Measurements from ENCODE around the gene SPINK1.
"Not testable (repeated sequence)": the region's sequence is repeated elsewhere in the genome, so short reads cannot be mapped to it uniquely, and the experiment has no call there.

The SPINK1 gene, protein sequence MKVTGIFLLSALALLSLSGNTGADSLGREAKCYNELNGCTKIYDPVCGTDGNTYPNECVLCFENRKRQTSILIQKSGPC

DNA sequence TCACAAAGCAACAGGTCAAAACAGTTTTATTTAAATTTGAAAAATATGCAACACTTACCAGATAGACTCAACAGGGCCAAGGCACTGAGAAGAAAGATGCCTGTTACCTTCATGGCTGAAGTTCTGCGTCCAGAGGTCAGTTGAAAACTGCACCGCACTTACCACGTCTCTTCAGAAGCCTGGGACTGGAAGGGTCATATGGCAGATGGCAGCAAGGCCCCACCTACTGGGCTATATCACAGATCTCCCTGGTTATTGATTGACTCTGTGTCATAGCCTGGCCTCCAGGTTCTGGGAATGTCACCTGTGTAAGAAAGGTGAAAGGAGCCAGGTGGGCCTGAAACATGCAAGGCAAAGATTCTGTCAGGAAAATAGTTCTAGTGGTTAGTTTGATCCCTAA, at the start of gene SPINK1:
Gene SPINK1 (minus strand): TSS at position 207 of the 400 bp plus-strand sequence. CDS start 94 bp downstream, at position 113.
- Histone ChIP-seq H3K36me3 (ENCODE audit: control insufficient read depth, insufficient read depth, low read length) (no peaks in the 10 kb centered on the region), H3K9me3 (ENCODE audit: control insufficient read depth, insufficient read depth, low read length) (no peaks in the 10 kb centered on the region), H3K4me3 (ENCODE audit: low read depth, low read length) (no peak within 1 kb of the TSS), H3K27me3 (ENCODE audit: control insufficient read depth, insufficient read depth, low read length) (no peaks in the 10 kb centered on the region), H3K4me1 (ENCODE audit: control insufficient read depth, insufficient read depth, low read length) (no peaks in the 10 kb centered on the region; the same call in none of the 2 replicates), H3K27ac (ENCODE audit: low read depth, low read length) (no peak within 1 kb of the TSS), H3K9ac (ENCODE audit: low read depth, low read length) (no peak within 1 kb of the TSS)

DNA sequence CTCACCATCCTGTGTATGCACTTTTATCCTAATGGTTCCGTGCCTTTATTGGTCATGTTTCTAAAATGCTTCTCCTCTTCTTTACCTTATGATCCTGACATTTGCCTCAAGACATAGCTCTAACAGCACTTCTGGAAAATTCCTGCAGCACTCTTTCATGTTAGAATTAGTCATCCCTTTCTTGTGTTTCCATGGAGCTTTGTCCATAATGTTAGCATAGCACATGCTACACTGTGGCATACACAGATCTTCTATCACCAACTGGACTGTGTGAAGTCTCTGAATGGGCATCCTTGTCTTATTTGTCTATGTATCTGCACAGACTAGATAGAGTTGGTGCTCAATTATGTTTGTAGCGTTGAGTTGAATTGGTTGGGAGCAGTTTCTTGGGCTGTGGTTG, 49.0 kb upstream of the SPINK1 start:
- H3K4me3 ChIP-seq (ENCODE audit: low read depth, low read length), result no peak overlapping the region
- H3K36me3 ChIP-seq (ENCODE audit: control insufficient read depth, insufficient read depth, low read length), result peaks cover 9% of the 10 kb centered on the region; the same call in 1 of the 2 replicates
- H3K9me3 ChIP-seq (ENCODE audit: control insufficient read depth, insufficient read depth, low read length), result no peaks in the 10 kb centered on the region
- no peaks in the 10 kb centered on the region for H3K27me3 ChIP-seq (ENCODE audit: control insufficient read depth, insufficient read depth, low read length)
- H3K9ac ChIP-seq (ENCODE audit: low read depth, low read length), result no peak overlapping the region
- H3K4me1 ChIP-seq (ENCODE audit: control insufficient read depth, insufficient read depth, low read length), result peaks cover 36% of the 10 kb centered on the region
- H3K27ac ChIP-seq (ENCODE audit: low read depth, low read length), result no peak overlapping the region

DNA sequence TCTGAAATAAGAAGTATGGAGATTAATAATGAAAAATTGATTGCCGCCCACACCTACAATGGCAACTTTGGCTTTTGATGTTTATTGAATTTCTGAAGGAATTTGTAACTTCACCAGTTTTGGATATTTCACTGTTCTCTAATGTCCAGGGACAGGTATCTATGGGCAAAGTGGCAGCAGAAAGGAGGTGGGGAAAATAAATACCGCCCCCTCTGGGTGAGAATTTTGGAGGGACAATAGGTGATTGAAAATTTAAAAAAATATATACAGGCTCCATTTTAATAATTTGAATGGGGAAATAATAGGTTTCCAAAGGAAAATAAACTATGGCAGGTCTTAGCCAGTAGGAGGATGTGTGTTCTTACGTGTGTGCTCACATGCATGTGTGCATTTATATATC, 48.3 kb upstream of the SPINK1 start:
- peaks cover 42% of the 10 kb centered on the region for H3K4me1 ChIP-seq (ENCODE audit: control insufficient read depth, insufficient read depth, low read length)
- H3K27me3 ChIP-seq (ENCODE audit: control insufficient read depth, insufficient read depth, low read length), result no peaks in the 10 kb centered on the region
- no peaks in the 10 kb centered on the region for H3K9me3 ChIP-seq (ENCODE audit: control insufficient read depth, insufficient read depth, low read length)
- no peak overlapping the region for H3K9ac ChIP-seq (ENCODE audit: low read depth, low read length)
- H3K4me3 ChIP-seq (ENCODE audit: low read depth, low read length), result no peak overlapping the region
- H3K27ac ChIP-seq (ENCODE audit: low read depth, low read length), result no peak overlapping the region
- peaks cover 9% of the 10 kb centered on the region; the same call in 1 of the 2 replicates for H3K36me3 ChIP-seq (ENCODE audit: control insufficient read depth, insufficient read depth, low read length)

DNA sequence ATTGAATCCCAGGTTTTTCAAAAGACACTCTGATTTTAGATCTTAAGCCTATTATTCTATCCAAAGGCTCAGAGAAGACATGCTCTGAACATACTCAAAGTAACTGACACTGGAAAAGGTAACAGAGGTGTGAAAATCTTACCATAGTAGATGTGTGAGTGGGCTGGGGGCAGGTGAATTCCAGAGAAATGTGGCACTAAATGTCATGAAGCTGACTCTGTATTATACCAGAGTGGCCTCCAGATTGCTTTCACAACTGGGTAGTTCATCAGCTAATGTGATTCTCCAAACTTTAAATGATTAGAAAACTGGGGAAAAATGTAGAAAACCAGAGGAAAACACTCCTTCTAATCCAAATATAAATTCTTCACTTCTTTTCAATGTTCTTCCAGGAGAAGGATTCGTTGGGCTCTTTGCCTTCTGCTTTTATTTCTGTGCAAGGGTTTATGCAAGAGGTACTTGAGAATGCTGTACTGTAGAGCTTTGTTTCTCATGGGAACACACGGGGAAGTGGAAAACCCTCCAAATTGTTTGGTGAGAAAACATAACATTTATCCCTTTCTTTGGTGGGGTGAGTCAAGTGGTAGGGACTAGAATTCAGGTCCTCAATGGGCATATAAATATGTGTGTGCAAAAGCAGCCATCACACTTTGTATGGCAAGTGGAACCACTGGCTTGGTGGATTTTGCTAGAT, 46.7 kb upstream of the SPINK1 start, which contains the start of gene SCGB3A2:
Gene SCGB3A2 (plus strand): TSS at position 646 of the 694 bp plus-strand sequence. CDS start 93 bp downstream, outside the sequence.
- H3K4me1 ChIP-seq (ENCODE audit: control insufficient read depth, insufficient read depth, low read length), result peaks cover 47% of the 10 kb centered on the region

DNA sequence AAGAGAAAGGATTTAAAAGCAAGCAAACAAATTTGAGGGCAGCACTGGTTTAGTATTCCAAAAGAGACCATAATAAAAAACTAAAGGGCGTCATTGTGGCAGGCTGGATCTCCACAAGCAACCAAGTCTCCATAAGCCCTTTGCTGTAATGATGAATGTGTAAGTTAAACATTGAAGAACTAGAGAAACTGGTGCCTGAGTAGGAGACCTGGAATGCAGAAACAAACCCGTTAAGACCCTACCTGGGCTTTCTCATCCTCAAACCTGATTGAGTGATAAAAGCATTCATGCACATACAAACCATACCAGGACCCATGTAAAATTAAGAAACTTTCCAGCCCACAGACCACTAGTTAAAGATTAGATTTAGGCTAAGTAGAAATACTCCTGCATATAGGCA, 45.2 kb upstream of the SPINK1 start:
- no peak overlapping the region for H3K27ac ChIP-seq (ENCODE audit: low read depth, low read length)
- H3K9me3 ChIP-seq (ENCODE audit: control insufficient read depth, insufficient read depth, low read length), result no peaks in the 10 kb centered on the region
- H3K27me3 ChIP-seq (ENCODE audit: control insufficient read depth, insufficient read depth, low read length), result no peaks in the 10 kb centered on the region

More for the DNA sequence above, 46.7 kb upstream of the SPINK1 start, which contains the start of gene SCGB3A2:
- H3K9me3 ChIP-seq (ENCODE audit: control insufficient read depth, insufficient read depth, low read length), result no peaks in the 10 kb centered on the region
- H3K4me3 ChIP-seq (ENCODE audit: low read depth, low read length), result no peak within 1 kb of the TSS
- H3K36me3 ChIP-seq (ENCODE audit: control insufficient read depth, insufficient read depth, low read length), result peaks cover 9% of the 10 kb centered on the region
- no peak within 1 kb of the TSS for H3K27ac ChIP-seq (ENCODE audit: low read depth, low read length)
- H3K9ac ChIP-seq (ENCODE audit: low read depth, low read length), result no peak within 1 kb of the TSS
- no peaks in the 10 kb centered on the region for H3K27me3 ChIP-seq (ENCODE audit: control insufficient read depth, insufficient read depth, low read length)

DNA sequence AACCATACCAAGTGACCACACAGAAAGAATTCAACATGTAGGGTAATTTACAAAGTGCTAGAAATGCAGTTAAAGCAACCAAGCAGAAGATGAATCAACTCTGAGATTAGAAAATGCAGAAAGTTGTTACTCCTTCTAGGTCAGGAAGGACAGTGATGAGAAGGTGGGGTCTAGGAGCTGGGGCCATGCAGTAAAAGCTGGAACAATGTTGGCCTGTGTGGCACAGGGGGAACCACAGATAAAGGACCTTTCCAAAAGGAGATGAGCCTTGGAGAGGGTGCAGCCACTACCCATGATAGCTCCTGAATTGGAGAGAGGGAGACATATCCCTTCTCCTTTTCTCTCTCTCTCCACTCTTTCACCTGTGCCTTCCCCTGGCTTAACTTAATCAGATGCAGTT, 44.7 kb upstream of the SPINK1 start:
- Histone ChIP-seq H3K36me3 (ENCODE audit: control insufficient read depth, insufficient read depth, low read length) (peaks cover 11% of the 10 kb centered on the region), H3K9ac (ENCODE audit: low read depth, low read length) (no peak overlapping the region), H3K27me3 (ENCODE audit: control insufficient read depth, insufficient read depth, low read length) (no peaks in the 10 kb centered on the region), H3K4me3 (ENCODE audit: low read depth, low read length) (no peak overlapping the region), H3K4me1 (ENCODE audit: control insufficient read depth, insufficient read depth, low read length) (peaks cover 38% of the 10 kb centered on the region), H3K27ac (ENCODE audit: low read depth, low read length) (peak overlapping the region; percentile 100), H3K9me3 (ENCODE audit: control insufficient read depth, insufficient read depth, low read length) (no peaks in the 10 kb centered on the region)

More for the DNA sequence above, 45.2 kb upstream of the SPINK1 start:
- peaks cover 38% of the 10 kb centered on the region for H3K4me1 ChIP-seq (ENCODE audit: control insufficient read depth, insufficient read depth, low read length)
- H3K4me3 ChIP-seq (ENCODE audit: low read depth, low read length), result no peak overlapping the region
- peaks cover 6% of the 10 kb centered on the region for H3K36me3 ChIP-seq (ENCODE audit: control insufficient read depth, insufficient read depth, low read length)
- no peak overlapping the region for H3K9ac ChIP-seq (ENCODE audit: low read depth, low read length)

DNA sequence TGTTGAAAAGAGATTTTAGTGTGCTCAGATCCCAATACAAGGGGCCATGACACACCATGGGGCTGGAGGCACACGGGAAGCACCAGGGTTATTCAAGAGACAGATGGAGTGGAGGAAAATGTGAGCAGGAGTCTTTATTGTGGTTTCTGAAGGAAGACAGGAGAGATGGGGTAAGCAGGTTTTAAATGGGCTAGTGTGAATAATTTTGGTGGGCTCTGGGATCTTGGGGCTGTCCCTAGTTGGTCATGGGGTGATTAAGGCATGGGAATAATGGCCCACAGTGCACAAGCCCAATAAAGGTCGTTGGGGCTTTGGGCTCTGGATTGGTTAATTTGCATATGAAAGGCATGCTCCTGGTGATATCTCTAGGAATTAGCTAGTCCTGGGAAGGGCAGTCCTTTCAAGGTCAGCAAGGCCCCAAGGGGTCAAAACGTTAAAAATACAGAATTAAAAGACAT, 43.5 kb upstream of the SPINK1 start:
- Histone ChIP-seq H3K27ac (ENCODE audit: low read depth, low read length) (peak overlapping the region; percentile 100), H3K27me3 (ENCODE audit: control insufficient read depth, insufficient read depth, low read length) (no peaks in the 10 kb centered on the region), H3K4me3 (ENCODE audit: low read depth, low read length) (peak overlapping the region; percentile 84), H3K36me3 (ENCODE audit: control insufficient read depth, insufficient read depth, low read length) (peaks cover 12% of the 10 kb centered on the region), H3K9me3 (ENCODE audit: control insufficient read depth, insufficient read depth, low read length) (no peaks in the 10 kb centered on the region), H3K9ac (ENCODE audit: low read depth, low read length) (peak overlapping the region; percentile 81), H3K4me1 (ENCODE audit: control insufficient read depth, insufficient read depth, low read length) (peaks cover 38% of the 10 kb centered on the region)

DNA sequence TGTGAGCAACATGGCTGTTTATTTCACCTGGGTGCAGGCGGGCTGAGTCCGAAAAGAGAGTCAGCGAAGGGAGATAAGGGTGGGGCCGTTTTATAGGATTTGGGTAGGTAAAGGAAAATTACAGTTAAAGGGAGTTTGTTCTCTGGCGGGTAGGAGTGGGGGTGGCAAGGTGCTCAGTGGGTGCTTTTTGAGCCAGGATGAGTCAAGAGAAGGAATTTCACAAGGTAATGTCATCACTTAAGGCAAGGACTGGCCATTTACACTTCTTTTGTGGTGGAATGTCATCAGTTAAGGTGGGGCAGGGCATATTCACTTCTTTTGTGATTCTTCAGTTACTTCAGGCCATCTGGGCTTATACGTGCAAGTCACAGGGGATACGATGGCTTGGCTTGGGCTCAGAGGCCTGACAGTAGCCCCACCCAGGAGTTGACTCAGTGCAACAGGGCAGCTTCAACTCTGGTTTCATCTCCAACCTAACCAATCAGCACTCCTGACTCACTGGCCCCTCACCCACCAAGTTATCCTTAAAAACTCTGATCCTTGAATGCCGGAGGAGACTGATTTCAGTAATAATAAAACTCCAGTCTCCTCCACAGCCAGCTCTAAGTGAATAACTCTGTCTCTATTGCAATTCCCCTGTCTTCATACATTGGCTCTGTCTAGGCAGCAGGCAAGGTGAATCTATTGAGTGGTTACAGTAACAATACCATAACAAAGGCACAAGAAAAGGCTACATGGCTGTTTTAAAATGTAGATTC, 42.8 kb upstream of the SPINK1 start:
- Histone ChIP-seq H3K4me1 (ENCODE audit: control insufficient read depth, insufficient read depth, low read length) (peaks cover 43% of the 10 kb centered on the region), H3K4me3 (ENCODE audit: low read depth, low read length) (peak overlapping the region; percentile 84), H3K36me3 (ENCODE audit: control insufficient read depth, insufficient read depth, low read length) (peaks cover 16% of the 10 kb centered on the region), H3K27ac (ENCODE audit: low read depth, low read length) (peak overlapping the region; percentile 100), H3K9ac (ENCODE audit: low read depth, low read length) (peak overlapping the region; percentile 98)
- not testable (repeated sequence) for H3K9me3 ChIP-seq (ENCODE audit: control insufficient read depth, insufficient read depth, low read length); H3K27me3 ChIP-seq (ENCODE audit: control insufficient read depth, insufficient read depth, low read length)

DNA sequence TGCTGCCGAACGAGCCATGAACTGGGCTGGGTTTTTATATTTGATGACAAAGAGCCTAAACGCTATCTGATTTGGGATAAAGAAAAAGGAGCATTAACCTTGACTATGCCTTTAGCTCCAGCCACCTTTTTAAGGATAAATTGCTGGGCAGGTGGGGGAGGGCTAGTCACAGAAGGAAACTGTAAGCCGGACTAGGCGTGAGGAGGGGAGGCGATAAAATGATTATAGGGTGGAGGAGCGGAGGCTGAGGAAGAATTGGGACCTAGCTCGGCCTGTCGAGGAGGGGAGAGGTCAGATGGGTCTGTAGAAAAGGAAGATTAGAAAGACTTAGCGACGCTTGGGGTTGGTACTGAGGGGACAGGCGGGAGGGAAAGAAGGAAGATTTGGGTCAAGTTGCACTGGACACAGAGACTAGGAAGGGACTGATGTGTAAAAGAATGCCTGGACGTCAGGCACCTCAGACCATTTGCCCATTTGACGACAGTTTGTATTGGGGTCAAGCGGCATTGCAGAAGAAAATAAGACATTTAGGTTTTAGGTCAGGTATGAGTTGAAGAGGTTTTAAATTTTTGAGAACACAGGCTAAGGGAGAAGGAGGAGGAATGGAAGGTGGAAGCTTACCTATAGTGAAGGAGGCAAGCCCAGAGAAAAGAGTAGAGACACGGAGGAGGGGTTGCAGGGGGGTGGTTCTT, 41.4 kb upstream of the SPINK1 start:
- H3K27me3 ChIP-seq (ENCODE audit: control insufficient read depth, insufficient read depth, low read length); H3K9me3 ChIP-seq (ENCODE audit: control insufficient read depth, insufficient read depth, low read length): not testable (repeated sequence)
- Histone ChIP-seq H3K9ac (ENCODE audit: low read depth, low read length) (peak overlapping the region; percentile 98), H3K36me3 (ENCODE audit: control insufficient read depth, insufficient read depth, low read length) (peaks cover 20% of the 10 kb centered on the region), H3K4me3 (ENCODE audit: low read depth, low read length) (peak overlapping the region; percentile 84), H3K27ac (ENCODE audit: low read depth, low read length) (peak overlapping the region; percentile 100), H3K4me1 (ENCODE audit: control insufficient read depth, insufficient read depth, low read length) (peaks cover 45% of the 10 kb centered on the region)

DNA sequence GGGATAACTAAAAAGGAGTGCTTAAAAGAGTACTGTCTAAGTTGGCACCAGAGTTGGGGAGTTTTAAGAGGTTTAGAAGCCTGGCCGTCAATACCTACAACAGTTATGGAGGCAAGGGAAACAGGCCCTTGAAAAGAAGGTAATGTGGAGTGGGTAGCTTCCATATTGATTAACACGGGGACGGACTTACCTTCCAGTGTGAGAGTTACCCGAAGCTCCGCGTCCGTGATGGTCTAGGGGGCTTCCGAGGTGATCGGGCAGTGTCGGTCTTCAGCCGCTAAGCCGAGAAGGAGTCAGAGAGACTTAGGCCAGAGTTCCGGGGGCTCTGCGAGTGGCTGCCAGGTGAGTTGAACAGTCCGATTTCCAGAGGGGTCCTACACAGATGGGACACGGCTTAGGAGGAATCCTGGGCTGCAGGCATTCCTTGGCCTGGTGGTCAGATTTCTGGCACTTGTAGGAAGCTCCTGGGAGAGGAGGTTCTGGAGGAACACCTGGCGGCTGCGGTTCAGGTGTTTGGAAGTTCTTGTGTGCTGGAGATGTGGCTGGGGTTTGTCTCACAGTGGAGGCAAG, 40.6 kb upstream of the SPINK1 start:
- peak overlapping the region; percentile 84 for H3K4me3 ChIP-seq (ENCODE audit: low read depth, low read length)
- peak overlapping the region; percentile 98 for H3K9ac ChIP-seq (ENCODE audit: low read depth, low read length)
- peaks cover 25% of the 10 kb centered on the region for H3K36me3 ChIP-seq (ENCODE audit: control insufficient read depth, insufficient read depth, low read length)
- not testable (repeated sequence) for H3K27me3 ChIP-seq (ENCODE audit: control insufficient read depth, insufficient read depth, low read length); H3K9me3 ChIP-seq (ENCODE audit: control insufficient read depth, insufficient read depth, low read length)
- peaks cover 44% of the 10 kb centered on the region for H3K4me1 ChIP-seq (ENCODE audit: control insufficient read depth, insufficient read depth, low read length)
- H3K27ac ChIP-seq (ENCODE audit: low read depth, low read length), result peak overlapping the region; percentile 88

Measured in HUES48 (cell line).